Measurements from ENCODE around the gene RMP24.
"Not testable (repeated sequence)": the region's sequence is repeated elsewhere in the genome, so short reads cannot be mapped to it uniquely, and the experiment has no call there.

RMP24 gene

DNA sequence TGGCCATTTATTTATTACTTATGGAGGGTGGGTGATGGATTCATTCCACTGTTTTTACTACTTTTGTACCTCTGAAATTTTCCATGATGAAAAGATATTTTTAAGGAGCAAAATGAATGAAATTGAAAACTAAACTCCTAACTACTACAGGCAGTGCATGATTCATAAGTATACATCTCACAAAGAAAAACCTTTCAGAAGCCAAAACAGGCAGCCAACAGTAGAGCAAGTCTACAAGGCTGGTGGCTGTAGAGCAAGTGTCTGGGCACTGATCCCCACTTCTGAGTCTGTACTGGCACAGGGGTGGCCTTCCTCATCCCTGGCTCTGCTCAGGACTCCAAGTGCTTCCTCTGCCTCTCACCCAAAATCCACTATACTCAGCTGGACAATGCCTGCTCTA lies 8.2 kb upstream of the RMP24 start:
- Histone ChIP-seq H3K9ac (ENCODE audit: low read length in 2 of 2) (no peak overlapping the region), H3K27me3 (ENCODE audit: control insufficient read depth in 1 of 2, insufficient read depth in 2 of 2, low read length in 2 of 2) (no peaks in the 10 kb centered on the region), H3K4me1 (ENCODE audit: control insufficient read depth, insufficient read depth, low read length) (no peaks in the 10 kb centered on the region), H3K36me3 (ENCODE audit: control insufficient read depth in 2 of 2, insufficient read depth in 2 of 2, low read length in 2 of 2) (no peaks in the 10 kb centered on the region), H3K9me3 (ENCODE audit: control insufficient read depth in 2 of 2, low read length in 2 of 2) (no peaks in the 10 kb centered on the region), H3K27ac (ENCODE audit: low read length) (no peak overlapping the region), H3K4me3 (ENCODE audit: low read length in 2 of 2) (no peak overlapping the region)

DNA sequence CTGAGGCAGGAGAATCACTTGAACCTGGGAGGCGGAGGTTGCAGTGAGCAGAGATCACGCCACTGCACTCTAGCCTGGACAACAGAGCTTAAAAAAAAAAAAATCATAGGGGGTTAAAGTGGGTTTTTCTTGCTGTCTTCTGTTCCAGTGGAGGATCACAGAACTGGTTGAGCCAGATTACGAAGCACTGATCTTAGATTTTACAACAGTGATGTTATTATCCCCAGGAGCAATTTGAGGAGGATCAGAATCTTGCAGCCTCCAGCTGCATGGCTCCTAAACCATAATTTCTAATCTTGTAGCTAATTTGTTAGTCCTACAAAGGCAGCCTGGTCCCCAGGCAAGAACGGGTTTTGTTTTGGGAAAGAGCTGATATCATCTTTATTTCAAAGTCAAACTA lies 4.6 kb upstream of the RMP24 start:
- H3K4me1 ChIP-seq (ENCODE audit: control insufficient read depth, insufficient read depth, low read length); H3K4me3 ChIP-seq (ENCODE audit: low read length in 2 of 2); H3K27ac ChIP-seq (ENCODE audit: low read length); H3K27me3 ChIP-seq (ENCODE audit: control insufficient read depth in 1 of 2, insufficient read depth in 2 of 2, low read length in 2 of 2); H3K9me3 ChIP-seq (ENCODE audit: control insufficient read depth in 2 of 2, low read length in 2 of 2); H3K36me3 ChIP-seq (ENCODE audit: control insufficient read depth in 2 of 2, insufficient read depth in 2 of 2, low read length in 2 of 2); H3K9ac ChIP-seq (ENCODE audit: low read length in 2 of 2): not testable (repeated sequence)

DNA sequence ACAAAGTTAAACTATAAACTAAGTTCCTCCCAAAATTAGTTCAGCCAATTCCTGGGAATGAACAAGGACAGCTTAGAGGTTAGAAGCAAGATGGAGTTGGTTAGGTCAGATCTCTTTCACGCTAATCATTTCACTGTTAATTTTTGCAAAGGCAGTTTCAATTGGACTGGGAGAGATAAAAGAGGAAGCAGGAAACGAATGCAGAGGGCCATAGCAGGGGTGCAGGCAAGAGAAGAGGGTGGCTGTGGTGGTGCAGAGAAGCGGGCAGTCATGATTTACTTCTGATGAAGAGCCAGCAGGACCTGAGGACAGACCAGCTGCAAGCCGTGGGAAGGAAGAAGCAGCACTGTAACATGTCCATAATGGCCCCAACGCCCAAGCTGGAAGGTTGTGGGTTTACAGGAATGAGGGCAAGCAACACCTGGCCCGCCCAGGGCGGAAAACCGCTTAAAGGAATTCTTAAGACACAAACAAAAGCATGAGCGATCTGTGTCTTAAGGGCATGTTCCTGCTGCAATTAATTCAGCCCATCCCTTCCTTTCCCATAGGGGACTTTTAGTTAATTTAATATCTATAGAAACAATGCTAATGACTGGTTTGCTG lies 4.1 kb upstream of the RMP24 start:
- H3K27ac ChIP-seq (ENCODE audit: low read length) = no peak overlapping the region
- no peak overlapping the region for H3K9ac ChIP-seq (ENCODE audit: low read length in 2 of 2)
- H3K36me3 ChIP-seq (ENCODE audit: control insufficient read depth in 2 of 2, insufficient read depth in 2 of 2, low read length in 2 of 2) = no peaks in the 10 kb centered on the region
- no peaks in the 10 kb centered on the region for H3K27me3 ChIP-seq (ENCODE audit: control insufficient read depth in 1 of 2, insufficient read depth in 2 of 2, low read length in 2 of 2)
- H3K4me3 ChIP-seq (ENCODE audit: low read length in 2 of 2) = no peak overlapping the region
- no peaks in the 10 kb centered on the region for H3K9me3 ChIP-seq (ENCODE audit: control insufficient read depth in 2 of 2, low read length in 2 of 2)
- H3K4me1 ChIP-seq (ENCODE audit: control insufficient read depth, insufficient read depth, low read length) = peaks cover 6% of the 10 kb centered on the region

DNA sequence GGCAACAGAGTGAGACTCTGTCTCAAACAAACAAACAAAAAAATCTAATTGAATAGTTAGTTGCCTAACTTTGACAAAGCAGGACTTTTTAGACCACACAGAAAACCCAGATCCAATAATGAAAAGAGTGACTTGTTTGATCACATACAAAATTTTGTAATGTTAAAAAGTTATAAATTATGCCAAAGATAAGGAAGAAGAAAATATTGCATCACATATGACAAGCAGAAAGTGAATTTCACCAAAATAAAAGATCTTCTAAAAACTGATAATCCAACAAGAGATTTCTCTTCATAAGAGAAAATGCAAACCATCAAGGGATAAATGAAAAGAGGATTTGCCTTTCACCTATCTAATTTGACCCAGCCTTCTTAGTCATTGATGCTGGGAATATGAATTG lies 2.8 kb upstream of the RMP24 start:
- H3K27ac ChIP-seq (ENCODE audit: low read length) = no peak overlapping the region
- peaks cover 0 to 3% of the 10 kb centered on the region in 2 donors for H3K36me3 ChIP-seq (ENCODE audit: control insufficient read depth in 2 of 2, insufficient read depth in 2 of 2, low read length in 2 of 2)
- no peaks in the 10 kb centered on the region for H3K27me3 ChIP-seq (ENCODE audit: control insufficient read depth in 1 of 2, insufficient read depth in 2 of 2, low read length in 2 of 2)
- H3K9ac ChIP-seq (ENCODE audit: low read length in 2 of 2) = no peak overlapping the region
- H3K4me1 ChIP-seq (ENCODE audit: control insufficient read depth, insufficient read depth, low read length) = peaks cover 15% of the 10 kb centered on the region
- no peaks in the 10 kb centered on the region for H3K9me3 ChIP-seq (ENCODE audit: control insufficient read depth in 2 of 2, low read length in 2 of 2)
- H3K4me3 ChIP-seq (ENCODE audit: low read length in 2 of 2) = no peak overlapping the region

DNA sequence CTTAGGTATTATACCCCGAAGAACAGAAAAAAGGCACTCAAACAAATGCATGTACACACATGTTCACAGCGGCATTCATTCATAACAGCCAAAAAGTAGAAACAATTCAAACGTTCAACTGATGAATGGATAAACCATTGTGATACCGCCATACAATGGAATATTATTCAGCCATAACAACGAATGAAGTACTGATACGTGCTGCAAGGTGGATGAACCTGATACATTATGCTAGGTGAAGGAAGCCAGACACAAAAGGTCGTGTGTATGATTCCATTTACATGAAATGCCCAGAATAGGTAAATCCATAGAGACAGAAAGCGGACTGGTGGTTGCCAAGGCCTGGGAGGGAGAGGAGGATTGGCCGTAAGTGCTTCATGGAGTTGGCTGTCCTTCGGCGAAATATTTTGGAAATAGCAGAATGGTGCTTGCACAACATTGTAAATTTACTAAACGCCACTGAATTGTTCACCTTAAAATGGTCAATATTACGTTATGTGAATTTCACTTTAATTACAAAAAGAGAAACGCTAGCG lies 750 bp upstream of the RMP24 start:
- Histone ChIP-seq H3K4me1 (ENCODE audit: control insufficient read depth, insufficient read depth, low read length) (peaks cover 15% of the 10 kb centered on the region), H3K9me3 (ENCODE audit: control insufficient read depth in 2 of 2, low read length in 2 of 2) (no peaks in the 10 kb centered on the region), H3K4me3 (ENCODE audit: low read length in 2 of 2) (peak overlapping the region; percentile 96 to 97), H3K27me3 (ENCODE audit: control insufficient read depth in 1 of 2, insufficient read depth in 2 of 2, low read length in 2 of 2) (no peaks in the 10 kb centered on the region), H3K27ac (ENCODE audit: low read length) (peak overlapping the region; percentile 77), H3K9ac (ENCODE audit: low read length in 2 of 2) (peak overlapping the region; percentile 77 to 86), H3K36me3 (ENCODE audit: control insufficient read depth in 2 of 2, insufficient read depth in 2 of 2, low read length in 2 of 2) (peaks cover 7 to 11% of the 10 kb centered on the region in 2 donors)

DNA sequence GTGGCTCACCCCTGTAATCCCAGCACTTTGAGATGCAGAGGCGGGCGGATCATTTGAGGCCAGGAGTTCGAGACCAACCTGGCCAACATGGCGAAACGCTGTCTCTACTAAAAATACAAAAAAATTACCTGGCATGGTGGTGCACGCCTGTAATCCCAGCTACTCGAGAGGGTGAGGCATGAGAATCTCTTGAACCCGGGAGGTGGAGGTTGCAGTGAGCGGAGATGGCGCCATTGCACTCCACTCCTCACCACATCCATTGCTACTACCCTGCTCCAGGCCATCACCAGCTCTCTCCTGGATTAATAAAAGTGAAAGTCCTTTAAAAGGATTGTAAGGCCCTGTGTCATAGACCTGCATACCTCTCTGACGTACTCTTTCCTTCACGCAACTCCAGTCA lies 1.2 kb downstream of the RMP24 start:
- no peak overlapping the region for H3K9ac ChIP-seq (ENCODE audit: low read length in 2 of 2)
- H3K4me3 ChIP-seq (ENCODE audit: low read length in 2 of 2) = peak overlapping the region; percentile 89 to 96
- peaks cover 20 to 26% of the 10 kb centered on the region in 2 donors for H3K36me3 ChIP-seq (ENCODE audit: control insufficient read depth in 2 of 2, insufficient read depth in 2 of 2, low read length in 2 of 2)
- H3K27ac ChIP-seq (ENCODE audit: low read length) = no peak overlapping the region
- no peaks in the 10 kb centered on the region for H3K9me3 ChIP-seq (ENCODE audit: control insufficient read depth in 2 of 2, low read length in 2 of 2)
- peaks cover 15% of the 10 kb centered on the region for H3K4me1 ChIP-seq (ENCODE audit: control insufficient read depth, insufficient read depth, low read length)
- H3K27me3 ChIP-seq (ENCODE audit: control insufficient read depth in 1 of 2, insufficient read depth in 2 of 2, low read length in 2 of 2) = no peaks in the 10 kb centered on the region

DNA sequence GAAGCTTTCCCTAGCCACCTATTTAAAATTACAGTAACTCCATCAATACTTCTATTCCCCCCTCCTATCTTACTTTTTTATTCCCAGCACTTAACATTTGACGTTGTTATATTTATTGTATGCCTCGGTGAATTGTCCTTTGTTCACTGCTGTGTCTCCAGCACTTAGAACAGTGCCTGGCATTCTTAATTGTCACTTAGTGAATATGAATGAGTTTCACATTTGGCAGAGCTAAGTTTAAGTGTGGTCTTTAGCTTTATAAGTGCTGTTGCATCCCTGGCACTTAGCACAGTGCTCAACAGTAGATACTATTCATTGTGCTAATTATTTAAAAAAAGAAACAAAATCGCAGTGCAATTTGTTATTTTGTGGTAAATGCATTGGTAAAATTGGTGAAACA lies 1.7 kb downstream of the RMP24 start:
- peaks cover 15% of the 10 kb centered on the region for H3K4me1 ChIP-seq (ENCODE audit: control insufficient read depth, insufficient read depth, low read length)
- H3K36me3 ChIP-seq (ENCODE audit: control insufficient read depth in 2 of 2, insufficient read depth in 2 of 2, low read length in 2 of 2) = peaks cover 21 to 30% of the 10 kb centered on the region in 2 donors
- no peak overlapping the region for H3K4me3 ChIP-seq (ENCODE audit: low read length in 2 of 2)
- no peak overlapping the region for H3K27ac ChIP-seq (ENCODE audit: low read length)
- H3K27me3 ChIP-seq (ENCODE audit: control insufficient read depth in 1 of 2, insufficient read depth in 2 of 2, low read length in 2 of 2) = no peaks in the 10 kb centered on the region
- H3K9me3 ChIP-seq (ENCODE audit: control insufficient read depth in 2 of 2, low read length in 2 of 2) = no peaks in the 10 kb centered on the region
- H3K9ac ChIP-seq (ENCODE audit: low read length in 2 of 2) = no peak overlapping the region

DNA sequence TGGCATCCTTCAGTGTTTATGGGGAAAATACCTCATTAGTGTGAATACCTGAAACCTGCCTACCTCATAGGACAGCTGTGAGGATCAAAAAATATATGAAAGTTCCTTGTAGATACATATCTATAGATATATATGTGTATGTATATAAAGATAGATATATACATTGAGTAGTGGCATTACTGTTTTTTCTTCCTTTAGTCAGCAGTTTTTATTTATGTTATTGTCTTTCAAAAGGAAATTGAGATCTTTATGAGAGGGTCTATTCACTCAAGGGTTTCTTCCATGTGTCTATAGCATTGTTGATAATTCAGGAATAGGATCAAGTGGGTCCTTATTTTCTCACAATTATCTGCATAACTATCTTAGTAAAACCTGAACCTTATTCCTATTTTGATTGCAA lies 6.6 kb downstream of the RMP24 start:
- no peak overlapping the region for H3K27ac ChIP-seq (ENCODE audit: low read length)
- H3K4me3 ChIP-seq (ENCODE audit: low read length in 2 of 2) = no peak overlapping the region
- no peaks in the 10 kb centered on the region for H3K9me3 ChIP-seq (ENCODE audit: control insufficient read depth in 2 of 2, low read length in 2 of 2)
- peaks cover 38 to 43% of the 10 kb centered on the region in 2 donors for H3K36me3 ChIP-seq (ENCODE audit: control insufficient read depth in 2 of 2, insufficient read depth in 2 of 2, low read length in 2 of 2)
- H3K9ac ChIP-seq (ENCODE audit: low read length in 2 of 2) = no peak overlapping the region
- no peaks in the 10 kb centered on the region for H3K27me3 ChIP-seq (ENCODE audit: control insufficient read depth in 1 of 2, insufficient read depth in 2 of 2, low read length in 2 of 2)
- H3K4me1 ChIP-seq (ENCODE audit: control insufficient read depth, insufficient read depth, low read length) = peaks cover 2% of the 10 kb centered on the region

DNA sequence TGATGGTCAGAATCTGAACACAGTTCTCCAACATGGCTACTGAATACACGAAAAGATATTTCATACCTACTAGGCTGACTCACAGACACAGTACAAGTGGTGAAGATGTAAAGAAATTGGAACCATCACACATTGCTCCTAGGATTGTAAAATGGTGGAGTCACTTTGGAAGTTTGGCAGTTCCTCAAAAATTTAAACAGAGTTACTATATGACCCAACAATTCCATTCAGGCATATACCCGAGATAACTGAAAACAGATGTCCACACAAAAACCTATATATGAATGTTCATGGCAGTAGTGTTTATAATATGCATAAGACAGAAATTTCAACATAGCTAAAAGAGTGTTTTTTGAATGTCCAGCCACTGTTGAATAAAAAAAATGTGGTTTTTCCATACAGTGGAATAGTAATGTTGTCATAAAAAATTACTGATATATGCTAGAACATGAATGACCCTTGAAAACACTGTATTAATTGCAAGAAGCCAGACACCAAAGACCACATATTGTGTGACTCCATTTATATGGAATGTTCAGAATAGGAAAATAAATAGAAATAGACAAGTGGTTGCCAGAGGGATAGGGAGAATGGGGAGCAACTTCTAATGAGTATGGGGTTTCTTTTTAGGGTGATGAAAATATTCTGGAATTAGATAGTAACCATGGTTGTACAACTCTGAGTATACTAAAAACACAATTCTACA lies 10.1 kb downstream of the RMP24 start:
- H3K9me3 ChIP-seq (ENCODE audit: control insufficient read depth in 2 of 2, low read length in 2 of 2) = no peaks in the 10 kb centered on the region
- H3K9ac ChIP-seq (ENCODE audit: low read length in 2 of 2) = no peak overlapping the region
- H3K27ac ChIP-seq (ENCODE audit: low read length) = no peak overlapping the region
- no peak overlapping the region for H3K4me3 ChIP-seq (ENCODE audit: low read length in 2 of 2)
- H3K36me3 ChIP-seq (ENCODE audit: control insufficient read depth in 2 of 2, insufficient read depth in 2 of 2, low read length in 2 of 2) = peaks cover 28% of the 10 kb centered on the region in 2 donors
- H3K4me1 ChIP-seq (ENCODE audit: control insufficient read depth, insufficient read depth, low read length) = no peaks in the 10 kb centered on the region
- H3K27me3 ChIP-seq (ENCODE audit: control insufficient read depth in 1 of 2, insufficient read depth in 2 of 2, low read length in 2 of 2) = no peaks in the 10 kb centered on the region

DNA sequence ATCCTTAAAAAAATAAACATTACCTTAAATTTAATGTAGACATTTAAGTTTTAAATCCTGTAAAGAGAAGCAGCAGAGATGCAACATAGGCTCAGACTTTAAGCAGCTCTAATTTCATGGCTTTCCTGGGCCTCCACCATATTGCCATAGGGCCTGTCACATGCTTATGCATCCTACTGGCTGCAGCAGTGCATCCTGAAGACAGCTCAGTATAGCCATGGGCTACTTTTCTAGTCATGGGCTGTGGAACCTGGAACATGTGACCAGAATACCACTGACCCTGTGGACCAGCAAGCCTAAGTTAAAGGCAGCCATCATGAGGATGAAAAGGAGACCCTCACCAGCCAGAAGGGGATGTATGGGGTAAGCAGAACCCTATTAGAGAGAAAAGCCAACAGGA lies 10.7 kb downstream of the RMP24 start:
- Histone ChIP-seq H3K27me3 (ENCODE audit: control insufficient read depth in 1 of 2, insufficient read depth in 2 of 2, low read length in 2 of 2) (no peaks in the 10 kb centered on the region), H3K9me3 (ENCODE audit: control insufficient read depth in 2 of 2, low read length in 2 of 2) (no peaks in the 10 kb centered on the region), H3K27ac (ENCODE audit: low read length) (no peak overlapping the region), H3K36me3 (ENCODE audit: control insufficient read depth in 2 of 2, insufficient read depth in 2 of 2, low read length in 2 of 2) (peaks cover 22 to 23% of the 10 kb centered on the region in 2 donors), H3K4me3 (ENCODE audit: low read length in 2 of 2) (no peak overlapping the region), H3K9ac (ENCODE audit: low read length in 2 of 2) (no peak overlapping the region), H3K4me1 (ENCODE audit: control insufficient read depth, insufficient read depth, low read length) (no peaks in the 10 kb centered on the region)

DNA sequence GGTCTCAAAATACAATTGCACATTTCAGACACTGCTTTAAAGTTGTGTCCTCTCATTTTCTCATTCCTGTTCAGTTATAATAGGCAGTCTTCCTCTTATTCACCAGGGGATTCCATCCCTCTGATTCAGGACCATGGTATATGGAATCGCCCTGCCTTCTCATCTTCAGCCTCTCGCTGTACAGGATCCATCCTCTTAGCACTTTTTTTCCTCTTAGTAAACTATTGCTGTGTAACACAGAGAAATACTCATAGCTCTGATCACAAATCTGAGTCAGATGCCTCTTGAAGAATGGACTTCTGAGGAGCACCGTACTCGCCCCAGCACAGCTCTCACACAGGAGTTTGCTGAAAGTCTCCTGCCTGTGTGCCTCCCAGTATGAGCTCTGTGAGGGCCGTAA lies 11.3 kb downstream of the RMP24 start:
- Histone ChIP-seq H3K9ac (ENCODE audit: low read length in 2 of 2) (no peak overlapping the region), H3K27ac (ENCODE audit: low read length) (no peak overlapping the region), H3K9me3 (ENCODE audit: control insufficient read depth in 2 of 2, low read length in 2 of 2) (no peaks in the 10 kb centered on the region), H3K4me3 (ENCODE audit: low read length in 2 of 2) (no peak overlapping the region), H3K4me1 (ENCODE audit: control insufficient read depth, insufficient read depth, low read length) (no peaks in the 10 kb centered on the region), H3K36me3 (ENCODE audit: control insufficient read depth in 2 of 2, insufficient read depth in 2 of 2, low read length in 2 of 2) (peaks cover 17 to 21% of the 10 kb centered on the region in 2 donors), H3K27me3 (ENCODE audit: control insufficient read depth in 1 of 2, insufficient read depth in 2 of 2, low read length in 2 of 2) (no peaks in the 10 kb centered on the region)

All from stomach smooth muscle (tissue), 2 donors.